Coronary artery (tissue), 2 donors: ENCODE results near the gene DTD2.

Source experiments
- DNase-seq: peaks from one replicate; pipeline ENCODE4 v3.0.0-alpha.2; 2017; ENCODE audit warnings: low spot score
- H3K27ac ChIP-seq, 2 donors: fragments of 200-600 bp; sonication (generic); one replicate each; pipeline ENCODE4 v1.5.1; 2016 to 2019
- H3K4me3 ChIP-seq: fragments of 200-600 bp; sonication (generic); 2 replicates; pipeline ENCODE4 v1.5.1; 2016; ENCODE audit warnings: mild to moderate bottlenecking, moderate library complexity
- TF ChIP-seq, protein P1 (sequence below): fragments of 200-600 bp; sonication (generic); IDR thresholded peaks from one replicate; pipeline ENCODE4 v1.5.1; 2019; ENCODE audit warnings: antibody characterized with exemption

Gene DTD2

DNA sequence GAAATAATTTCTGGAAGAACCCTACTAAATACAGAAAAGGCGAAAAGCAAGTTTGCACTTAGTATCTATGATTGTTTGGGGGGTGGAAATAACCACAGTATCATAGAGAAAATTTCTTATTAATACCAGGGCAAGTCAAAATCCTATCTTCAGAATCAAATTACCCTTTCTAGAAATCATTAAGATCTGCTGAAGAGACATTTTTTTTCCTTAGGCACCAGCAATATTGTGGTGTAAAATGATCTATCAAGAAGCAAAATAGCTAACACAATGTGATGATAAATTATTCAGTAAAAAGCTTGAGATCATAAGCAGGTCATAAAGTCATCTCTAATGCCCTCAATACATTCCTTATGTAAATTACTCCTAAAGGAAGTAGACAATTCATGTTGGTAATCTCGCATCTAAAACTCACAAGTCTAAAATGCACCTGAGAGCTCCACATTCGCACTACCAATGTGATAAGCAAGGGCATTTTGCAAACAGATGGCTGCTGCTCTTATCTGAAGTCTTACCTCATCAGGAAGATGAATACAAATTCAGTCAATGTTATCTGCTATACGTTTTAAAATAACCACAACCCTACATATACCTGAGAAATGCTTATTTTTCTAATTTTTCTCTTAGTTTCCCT lies 51.6 kb downstream of the DTD2 start:
- DNase-seq: no peak
- Histone ChIP-seq H3K4me3 (no peak overlapping the region), H3K27ac (no peak overlapping the region)
- TF ChIP-seq, protein P1, sequence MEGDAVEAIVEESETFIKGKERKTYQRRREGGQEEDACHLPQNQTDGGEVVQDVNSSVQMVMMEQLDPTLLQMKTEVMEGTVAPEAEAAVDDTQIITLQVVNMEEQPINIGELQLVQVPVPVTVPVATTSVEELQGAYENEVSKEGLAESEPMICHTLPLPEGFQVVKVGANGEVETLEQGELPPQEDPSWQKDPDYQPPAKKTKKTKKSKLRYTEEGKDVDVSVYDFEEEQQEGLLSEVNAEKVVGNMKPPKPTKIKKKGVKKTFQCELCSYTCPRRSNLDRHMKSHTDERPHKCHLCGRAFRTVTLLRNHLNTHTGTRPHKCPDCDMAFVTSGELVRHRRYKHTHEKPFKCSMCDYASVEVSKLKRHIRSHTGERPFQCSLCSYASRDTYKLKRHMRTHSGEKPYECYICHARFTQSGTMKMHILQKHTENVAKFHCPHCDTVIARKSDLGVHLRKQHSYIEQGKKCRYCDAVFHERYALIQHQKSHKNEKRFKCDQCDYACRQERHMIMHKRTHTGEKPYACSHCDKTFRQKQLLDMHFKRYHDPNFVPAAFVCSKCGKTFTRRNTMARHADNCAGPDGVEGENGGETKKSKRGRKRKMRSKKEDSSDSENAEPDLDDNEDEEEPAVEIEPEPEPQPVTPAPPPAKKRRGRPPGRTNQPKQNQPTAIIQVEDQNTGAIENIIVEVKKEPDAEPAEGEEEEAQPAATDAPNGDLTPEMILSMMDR: no peak

DNA sequence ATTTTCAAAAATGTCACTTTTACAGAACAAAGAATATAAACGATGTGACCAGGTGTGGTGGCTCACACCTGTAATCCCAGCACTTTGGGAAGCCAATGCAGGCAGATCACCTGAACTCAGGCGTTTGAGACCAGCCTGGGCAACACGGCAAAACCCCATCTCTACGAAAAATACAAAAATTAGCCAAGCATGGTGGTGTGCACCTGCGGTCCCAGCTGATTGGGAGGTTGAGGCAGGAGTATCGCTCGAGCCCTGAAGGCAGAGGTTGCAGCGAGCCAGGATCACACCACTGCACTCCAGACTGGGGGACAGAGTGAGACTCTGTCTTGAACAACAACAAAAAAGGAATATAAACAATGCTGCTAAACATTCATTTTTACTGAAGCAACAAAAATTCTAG lies 52.2 kb downstream of the DTD2 start:
- no peak for DNase-seq
- no peak overlapping the region for H3K4me3 ChIP-seq
- H3K27ac ChIP-seq: no peak overlapping the region
- TF ChIP-seq, protein P1: no peak

DNA sequence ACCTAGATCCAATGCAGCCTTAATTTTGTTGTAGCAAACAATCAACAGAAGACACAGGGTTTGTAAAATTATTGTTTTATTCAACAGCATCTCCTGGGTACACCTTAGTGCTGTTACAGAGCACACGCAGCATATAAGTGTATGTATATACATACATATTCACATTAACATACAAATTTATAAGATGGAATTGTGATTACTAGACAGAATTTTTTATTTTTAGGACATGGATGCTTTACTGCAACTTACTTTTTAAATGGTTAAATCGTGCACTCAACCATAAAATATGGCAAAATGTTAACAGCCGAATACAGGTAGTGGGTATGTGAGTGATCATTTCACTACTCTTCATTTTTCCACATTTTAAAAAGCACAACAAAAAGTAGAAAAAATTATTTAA lies 53.6 kb downstream of the DTD2 start:
- Histone ChIP-seq H3K27ac (no peak overlapping the region), H3K4me3 (no peak overlapping the region)
- TF ChIP-seq, protein P1: no peak
- no peak for DNase-seq

DNA sequence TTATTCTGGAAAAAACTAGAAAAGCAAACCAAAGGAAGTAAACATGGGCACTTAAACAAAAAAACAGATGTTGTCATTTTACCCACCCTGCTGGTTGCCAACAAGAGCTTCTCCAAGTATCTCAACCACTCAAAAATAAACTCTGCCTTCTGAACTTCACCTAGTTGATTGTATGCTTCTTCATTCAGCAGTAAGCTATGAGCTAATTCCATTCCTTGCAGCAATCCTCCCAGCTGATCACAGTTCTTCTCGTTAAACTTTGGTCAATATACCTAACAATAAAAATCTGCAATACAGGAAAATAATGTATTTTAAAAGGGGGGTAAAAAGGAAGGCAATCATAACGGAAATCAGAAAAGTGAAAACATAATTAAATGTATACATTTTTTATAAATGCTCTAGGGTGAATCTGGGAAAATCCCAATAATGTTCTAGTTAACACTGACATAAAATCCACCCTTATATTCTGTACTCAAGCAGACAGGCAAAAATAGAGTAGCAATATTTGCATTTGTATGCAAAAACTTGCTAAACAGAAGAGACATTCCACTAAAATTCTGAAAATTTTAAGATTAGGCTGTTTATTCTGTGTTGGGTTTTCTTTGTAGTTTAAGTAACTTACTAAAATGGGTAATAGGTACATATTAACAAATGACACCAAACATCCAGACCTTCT lies 54.4 kb downstream of the DTD2 start:
- Histone ChIP-seq H3K27ac (no peak overlapping the region), H3K4me3 (no peak overlapping the region)
- no peak for DNase-seq
- TF ChIP-seq, protein P1: no peak

DNA sequence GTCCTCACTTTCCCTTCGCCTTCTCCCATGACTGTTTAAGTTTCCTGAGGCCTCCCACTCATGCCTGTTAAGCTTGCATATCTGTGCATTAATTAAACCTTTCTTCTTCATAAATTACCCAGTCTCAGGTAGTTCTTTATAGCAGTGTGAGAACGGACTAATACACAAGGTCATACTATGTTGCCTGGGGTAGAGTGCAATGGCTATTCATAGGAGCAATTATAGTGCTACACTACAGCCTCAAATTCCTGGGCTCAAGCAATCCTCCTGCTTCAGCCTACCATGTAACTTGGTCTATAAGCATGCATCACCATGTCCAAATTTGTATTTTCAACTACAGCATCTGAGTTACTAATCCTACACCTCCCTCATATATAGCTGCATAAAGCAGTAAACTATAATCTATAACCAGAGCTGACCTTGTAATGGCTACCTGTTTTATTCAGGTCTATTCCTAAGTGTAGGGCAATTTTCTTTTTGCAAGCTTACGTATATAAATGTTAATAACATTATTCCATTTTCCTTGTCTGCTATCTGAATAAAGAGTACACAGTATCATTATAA lies 55.9 kb downstream of the DTD2 start:
- TF ChIP-seq, protein P1: no peak
- no peak for DNase-seq
- no peak overlapping the region for H3K27ac ChIP-seq
- H3K4me3 ChIP-seq: no peak overlapping the region

DNA sequence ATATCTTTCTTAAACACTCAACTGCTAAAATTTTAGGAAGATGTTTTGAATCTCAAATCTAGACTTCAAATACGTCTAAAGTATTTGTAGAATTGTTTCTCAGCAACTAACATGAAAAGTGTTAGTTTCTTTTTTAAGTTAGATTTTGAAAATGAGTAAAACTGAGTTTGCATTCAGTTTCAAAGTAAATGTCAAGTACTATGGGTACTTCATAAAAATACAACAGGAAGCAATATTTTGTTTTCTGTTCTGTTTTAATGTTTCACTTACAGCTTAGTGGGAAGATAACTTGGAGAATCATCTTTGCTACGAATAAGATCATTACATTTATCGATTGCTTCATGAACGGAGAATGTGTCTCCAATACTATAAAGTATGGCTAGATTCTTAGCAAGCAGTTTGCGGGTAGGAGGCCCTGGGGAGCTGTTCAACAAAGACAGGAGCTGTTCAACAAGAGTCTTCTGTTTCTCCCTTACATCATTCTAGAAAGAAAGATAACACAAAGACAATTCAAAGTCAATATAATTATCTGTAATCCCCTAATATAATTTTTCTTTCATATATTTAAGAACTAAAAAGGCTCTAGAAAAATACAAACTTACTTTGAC lies 57.2 kb downstream of the DTD2 start:
- H3K4me3 ChIP-seq: no peak overlapping the region
- no peak overlapping the region for H3K27ac ChIP-seq
- TF ChIP-seq, protein P1: no peak
- no peak for DNase-seq
